GM21825 (cell line): Measurements from ENCODE around the gene PANK3.
"Not testable (repeated sequence)": the region's sequence is repeated elsewhere in the genome, so short reads cannot be mapped to it uniquely, and the experiment has no call there.

Experiments used
- ATAC-seq: cut with Tn5 transposase; IDR thresholded peaks from one replicate; pipeline ENCODE4 v1.9.1; 2021; ENCODE audit warnings: mild to moderate bottlenecking, moderate library complexity; ENCODE audit not compliant: unreplicated experiment

Gene PANK3

DNA sequence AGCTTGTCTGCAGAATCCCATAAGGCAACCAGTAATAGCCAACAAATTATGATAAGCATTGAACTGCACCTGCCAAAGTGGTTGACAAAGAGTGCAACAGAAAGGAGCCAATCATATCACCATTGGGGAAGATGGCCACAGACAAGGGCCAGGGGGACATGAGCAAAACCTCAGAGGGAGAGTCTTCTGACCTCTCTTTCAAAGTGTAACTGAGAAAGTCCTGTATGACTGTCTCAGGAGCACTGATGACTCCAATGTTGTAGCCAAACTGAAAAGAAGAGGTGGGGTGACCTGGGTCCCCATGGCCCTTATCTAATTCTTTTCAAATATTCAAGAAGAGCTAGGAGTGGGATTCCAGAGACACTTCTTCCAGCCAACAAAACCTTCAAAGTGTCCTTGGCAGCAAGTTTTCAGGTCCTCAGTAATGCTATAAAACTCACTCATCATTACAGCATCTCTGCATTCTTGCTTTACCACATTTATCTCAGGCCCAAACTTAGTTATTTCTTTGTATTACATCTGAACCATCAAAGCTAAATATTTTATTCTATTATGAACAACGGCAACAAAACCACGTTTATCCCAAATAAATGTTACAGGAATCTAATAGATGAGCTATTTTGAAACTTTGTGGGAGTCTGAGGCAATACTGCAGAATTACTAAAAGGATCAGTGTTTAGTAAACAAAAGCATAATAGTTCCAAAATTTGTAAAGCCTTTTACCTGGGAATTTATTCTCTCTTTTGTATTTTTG, 25.6 kb downstream of the PANK3 start:
- no peak for ATAC-seq

- ATAC-seq: no peak
These were observed 27.0 kb downstream of the PANK3 start for GRCh38 chr5:168552146-168552545.

GRCh38 chr5:168550656-168551055, 28.5 kb downstream of the PANK3 start:
- ATAC-seq: no peak

GRCh38 chr5:168549554-168549953, 29.6 kb downstream of the PANK3 start:
- no peak for ATAC-seq

- no peak for ATAC-seq
These were observed 42.0 kb downstream of the PANK3 start for GRCh38 chr5:168537176-168537575.

DNA sequence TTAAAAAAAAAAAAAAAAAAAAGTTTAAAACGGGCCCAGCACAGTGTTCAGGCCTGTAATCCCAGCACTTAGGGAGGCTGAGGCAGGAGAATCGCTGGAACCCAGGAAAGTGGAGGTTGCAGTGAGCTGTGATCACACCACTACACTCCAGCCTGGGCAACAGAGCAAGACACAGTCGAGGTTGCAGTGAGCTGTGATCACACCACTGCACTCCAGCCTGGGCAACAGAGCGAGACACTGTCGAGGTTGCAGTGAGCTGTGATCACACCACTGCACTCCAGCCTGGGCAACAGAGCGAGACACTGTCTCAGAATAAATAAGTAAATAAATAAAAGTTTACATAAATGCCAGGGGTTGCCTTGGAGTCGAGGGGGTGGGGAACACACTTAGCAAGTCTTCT, 44.8 kb downstream of the PANK3 start:
- not testable (repeated sequence) for ATAC-seq

- ATAC-seq: no peak
These were observed 46.9 kb downstream of the PANK3 start for GRCh38 chr5:168531987-168532864.

DNA sequence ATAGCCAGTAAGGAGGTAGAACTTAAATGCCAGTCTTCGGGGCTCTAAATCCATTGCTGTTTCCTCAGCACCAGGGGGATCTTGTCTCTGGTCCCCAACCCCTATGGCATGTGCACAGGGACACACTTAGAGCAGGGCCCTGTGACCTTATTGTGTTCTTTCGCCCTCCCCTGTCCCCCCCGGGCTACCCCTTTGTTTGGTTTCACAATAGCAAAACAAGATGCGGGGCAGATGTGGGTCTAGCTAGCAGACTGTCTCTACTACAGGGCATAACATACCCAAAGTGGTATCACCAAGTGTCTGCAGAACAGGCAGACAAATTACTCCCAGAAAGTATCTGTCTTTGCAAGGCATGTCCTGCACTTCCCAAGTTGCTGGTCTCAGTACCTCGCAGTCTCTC, 48.0 kb downstream of the PANK3 start:
- no peak for ATAC-seq

DNA sequence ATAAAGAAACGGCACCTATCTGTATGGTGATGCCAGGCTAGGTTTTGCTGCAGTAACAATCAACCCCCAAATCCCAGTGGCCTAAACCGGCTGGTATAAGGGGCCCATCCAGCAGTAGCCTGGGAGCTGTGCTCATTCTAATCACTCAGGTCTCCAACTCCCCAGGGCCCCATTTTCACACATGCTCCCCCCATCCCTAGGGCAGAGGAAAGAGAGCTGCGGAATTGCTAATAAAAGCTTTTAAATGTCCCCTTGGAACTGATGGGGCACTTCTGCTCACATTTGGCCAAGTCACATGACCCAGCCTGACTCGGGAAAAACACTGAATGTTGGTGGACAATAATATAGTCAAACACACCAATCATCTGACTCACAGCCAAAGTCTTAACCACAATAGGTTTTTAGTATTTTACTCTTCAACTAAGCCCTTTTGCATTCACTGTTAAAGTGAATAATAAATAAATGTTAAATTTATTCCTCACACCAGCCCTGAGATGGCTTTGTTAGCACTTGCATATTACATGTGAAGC, 48.5 kb downstream of the PANK3 start:
- ATAC-seq: no peak

- no peak for ATAC-seq
These were observed 49.6 kb downstream of the PANK3 start for GRCh38 chr5:168529374-168530234.

DNA sequence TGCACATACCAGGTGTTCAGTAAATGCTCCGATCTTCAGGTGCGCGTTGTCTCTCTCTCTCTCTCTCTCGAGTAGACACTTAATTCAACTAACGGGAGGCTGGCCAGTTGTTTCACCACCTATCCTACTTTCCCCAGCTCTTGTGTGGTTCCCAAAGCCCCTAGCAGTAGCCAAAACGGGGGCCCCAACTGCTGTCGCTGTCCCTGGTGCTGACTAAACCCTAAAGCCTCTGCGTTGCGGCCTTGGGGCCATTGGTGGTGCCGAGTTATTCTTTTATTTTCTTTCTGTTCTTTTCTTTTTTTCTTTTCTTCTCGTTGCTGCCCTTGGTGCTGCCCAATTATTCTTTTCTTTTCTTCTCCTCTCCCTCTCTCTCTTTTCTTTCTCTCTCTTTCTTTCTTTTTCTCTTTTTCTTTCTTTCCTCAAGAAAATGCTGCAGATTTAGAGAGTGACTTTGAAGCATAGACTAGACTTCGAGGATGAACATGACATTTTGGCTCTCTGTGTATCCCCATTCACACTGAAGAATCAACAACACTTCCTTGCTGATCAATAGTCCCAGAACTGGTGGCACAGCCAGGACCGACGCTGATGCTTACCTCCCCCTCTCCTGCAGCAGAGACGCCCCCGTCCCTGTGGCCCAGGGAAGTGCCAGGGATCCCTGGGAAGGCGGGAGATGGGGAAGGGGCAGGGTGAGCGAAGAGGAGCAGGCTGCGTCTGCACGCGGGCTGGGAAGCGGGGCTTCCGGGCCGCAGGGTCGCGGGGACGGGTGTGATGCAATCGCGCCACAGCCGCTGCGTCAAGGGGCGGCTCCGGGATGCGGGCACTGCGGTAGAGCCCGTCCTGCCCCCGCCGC, 50.4 kb downstream of the PANK3 start, which contains the start of gene FBLL1:
Gene FBLL1 (plus strand): TSS at position 785 of the 853 bp plus-strand sequence. CDS start 200 bp downstream, outside the sequence.
- no peak for ATAC-seq

- ATAC-seq: no peak
These were observed 51.3 kb downstream of the PANK3 start for GRCh38 chr5:168527756-168528295.

- ATAC-seq: no peak
These were observed 53.3 kb downstream of the PANK3 start for GRCh38 chr5:168525856-168526255.

- no peak for ATAC-seq
These were observed 65.2 kb downstream of the PANK3 start for GRCh38 chr5:168513861-168514428.

DNA sequence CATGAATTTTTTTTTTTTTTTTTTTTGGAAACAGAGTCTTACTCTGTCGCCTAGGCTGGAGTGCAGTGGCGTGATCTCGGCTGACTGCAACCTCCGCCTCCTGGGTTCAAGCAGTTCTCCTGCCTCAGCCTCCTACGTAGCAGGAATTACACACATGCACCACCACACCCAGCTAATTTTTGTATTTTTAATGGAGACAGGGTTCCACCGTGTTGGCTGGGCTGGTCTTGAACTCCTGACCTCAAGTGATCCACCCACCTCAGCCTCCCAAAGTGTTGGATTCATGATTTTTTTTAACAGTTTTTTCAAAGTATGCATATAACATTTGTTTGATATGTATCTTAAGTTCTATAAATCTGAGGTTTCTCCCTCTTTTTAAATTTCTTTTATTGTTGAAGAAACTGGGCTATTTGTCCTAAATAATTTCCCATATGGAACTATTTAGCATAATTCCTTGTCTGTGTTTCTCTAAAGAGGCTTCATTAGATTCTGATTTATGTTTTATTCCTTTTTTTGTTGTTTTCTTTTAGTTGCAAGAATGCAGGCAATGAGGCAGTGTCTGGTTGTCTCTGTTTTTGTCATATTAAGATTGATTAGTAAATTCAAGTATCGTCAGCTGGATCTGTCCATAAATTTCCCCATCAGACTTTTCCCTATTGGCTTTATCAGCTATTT, 76.5 kb downstream of the PANK3 start:
- no peak for ATAC-seq
